CD4-positive, alpha-beta memory T cell (primary cell): ENCODE results near the gene ODAD3. TPM values are rescaled to one million over a fixed set of nuclear protein-coding genes. Genes with fewer than 3 reads are reported as not detected.
"Not testable (repeated sequence)": the region's sequence is repeated elsewhere in the genome, so short reads cannot be mapped to it uniquely, and the experiment has no call there.

Experiments used
- CTCF ChIA-PET: fragments of 350-600 bp; sonication (Branson Sonifier 250); formaldehyde crosslinking; loops from one replicate; lab custom pipeline; 2021; ENCODE audit warnings: inconsistent platforms; ENCODE audit not compliant: partially characterized antibody; lab: Charles Lee
- POLR2A ChIA-PET: fragments of 350-600 bp; sonication (Branson Sonifier 250); formaldehyde crosslinking; loops from one replicate; lab custom pipeline; 2021; ENCODE audit not compliant: partially characterized antibody; lab: Charles Lee
- DNase-seq, 5 donors: peaks; one replicate each; pipeline versions ENCODE4 v3.0.0 to v3.0.0-alpha.2; 2020 to 2022; ENCODE audit warnings: mixed read lengths in 1 of 5
- H3K27ac ChIP-seq: one replicate; pipeline ENCODE4 v1.7.0; 2013; ENCODE audit warnings: low read depth, low read length
- H3K27me3 ChIP-seq: 2 replicates; pipeline ENCODE4 v1.7.0; 2013; ENCODE audit warnings: mild to moderate bottlenecking, low read length, moderate library complexity; ENCODE audit not compliant: insufficient read depth
- H3K36me3 ChIP-seq: 2 replicates; pipeline ENCODE4 v1.7.0; 2013; ENCODE audit warnings: mild to moderate bottlenecking, low read length, moderate library complexity; ENCODE audit not compliant: insufficient read depth
- H3K4me1 ChIP-seq: 2 replicates; pipeline ENCODE4 v1.7.0; 2013; ENCODE audit warnings: mild to moderate bottlenecking, low read length, moderate library complexity; ENCODE audit not compliant: insufficient read depth
- H3K4me3 ChIP-seq, 2 donors: one replicate each; pipeline ENCODE4 v1.7.0; 2013; ENCODE audit warnings: low read length in 2 of 2, mild to moderate bottlenecking in 1 of 2
- H3K9me3 ChIP-seq, 2 donors: one replicate each; pipeline ENCODE4 v1.7.0; 2013; ENCODE audit warnings: low read length in 2 of 2, control low read depth in 1 of 2; ENCODE audit not compliant: control insufficient read depth in 1 of 2
- H3K27ac Mint-ChIP-seq, 7 donors: one replicate each; pipeline ENCODE4 v1.8.0; 2020 to 2021; ENCODE audit warnings: mixed read lengths in 7 of 7, mild to moderate bottlenecking in 6 of 7, inconsistent platforms in 3 of 7, moderate library complexity in 3 of 7
- H3K27me3 Mint-ChIP-seq, 2 donors: one replicate each; pipeline ENCODE4 v1.8.0; 2020 to 2021; ENCODE audit warnings: mixed read lengths in 2 of 2
- H3K36me3 Mint-ChIP-seq, 2 donors: one replicate each; pipeline ENCODE4 v1.8.0; 2020 to 2021; ENCODE audit warnings: mixed read lengths in 2 of 2, inconsistent platforms in 1 of 2, mild to moderate bottlenecking in 1 of 2
- H3K4me1 Mint-ChIP-seq, 4 donors: one replicate each; pipeline ENCODE4 v1.8.0; 2020 to 2021; ENCODE audit warnings: mixed read lengths in 4 of 4, mild to moderate bottlenecking in 1 of 4
- H3K4me3 Mint-ChIP-seq, 8 donors: one replicate each; pipeline ENCODE4 v1.8.0; 2020 to 2021; ENCODE audit warnings: mixed read lengths in 8 of 8, mild to moderate bottlenecking in 7 of 8, moderate library complexity in 6 of 8, inconsistent platforms in 3 of 8
- H3K9me3 Mint-ChIP-seq, 8 donors: one replicate each; pipeline ENCODE4 v1.8.0; 2020 to 2021; ENCODE audit warnings: mixed read lengths in 8 of 8, mild to moderate bottlenecking in 5 of 8, inconsistent platforms in 3 of 8, moderate library complexity in 1 of 8
- intact Hi-C: fragments of 100-400 bp; cut with micrococcal nuclease; formaldehyde crosslinking; loops from one replicate; pipeline ENCODE4 v1.15.1; 2023
- polyA plus RNA-seq, 2 donors: library from polyadenylated mRNA; unstranded; fragments of 300-500 nt; fragmentation: Illumina TruSeq; gene quantifications; one replicate each; pipeline ENCODE4 v1.2.3, GENCODE V29; 2021
- total RNA-seq, 2 experiments: library from RNA; stranded (reverse); gene quantifications; one replicate each; pipeline ENCODE4 v1.2.3, GENCODE V29; 2021

The ODAD3 gene
- total and polyA plus RNA-seq, 4 experiments from 2014 or later = not detected

- Mint-ChIP-seq H3K9me3 (no peaks in the 10 kb centered on the region), H3K36me3 (no peaks in the 10 kb centered on the region)
These were observed 18.4 kb downstream of the ODAD3 start for GRCh38 chr19:11416346-11417052.

DNA sequence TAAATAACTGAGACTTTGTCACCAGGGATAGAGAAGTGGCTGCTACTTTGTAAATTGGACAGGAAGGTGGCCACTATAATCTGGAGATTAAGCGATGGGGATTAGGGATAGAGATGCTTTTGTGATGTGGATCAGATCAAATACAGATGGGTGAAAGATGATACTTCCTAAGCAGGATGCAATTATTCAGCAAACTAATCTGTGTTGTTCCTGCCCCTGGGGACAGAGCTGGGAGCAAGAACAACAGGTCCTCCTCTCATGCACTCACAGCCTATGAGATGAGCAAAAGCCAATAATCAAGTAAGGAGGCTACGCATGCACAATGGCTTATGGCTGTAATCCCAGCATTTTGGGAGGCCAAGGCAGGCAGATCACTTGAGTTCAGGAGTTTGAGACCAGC, 20.4 kb downstream of the ODAD3 start:
- intact Hi-C loops = no loop called here
- Mint-ChIP-seq H3K27me3 (peaks cover 18 to 24% of the 10 kb centered on the region in 2 donors), H3K36me3 (no peaks in the 10 kb centered on the region), H3K27ac (no peak overlapping the region), H3K4me3 (no peak overlapping the region), H3K4me1 (peaks cover 2 to 9% (median 3%) of the 10 kb centered on the region in 4 donors), H3K9me3 (no peaks in the 10 kb centered on the region)
- no peak overlapping the region for H3K27ac ChIP-seq
- no peak overlapping the region for H3K4me3 ChIP-seq
- POLR2A ChIA-PET = no interaction called here
- peaks cover 9% of the 10 kb centered on the region for H3K4me1 ChIP-seq
- no peaks in the 10 kb centered on the region for H3K9me3 ChIP-seq
- H3K27me3 ChIP-seq = peaks cover 2% of the 10 kb centered on the region
- CTCF ChIA-PET = no interaction called here
- DNase-seq = no peak
- H3K36me3 ChIP-seq = no peaks in the 10 kb centered on the region

More at GRCh38 chr19:11416346-11417052, 18.4 kb downstream of the ODAD3 start:
- Histone ChIP-seq H3K4me1 (peaks cover 23% of the 10 kb centered on the region), H3K27ac (no peak overlapping the region), H3K4me3 (no peak overlapping the region), H3K27me3 (peaks cover 18% of the 10 kb centered on the region), H3K9me3 (no peaks in the 10 kb centered on the region), H3K36me3 (no peaks in the 10 kb centered on the region)
- POLR2A ChIA-PET = no interaction called here
- Mint-ChIP-seq H3K27ac (no peak overlapping the region), H3K27me3 (peaks cover 22 to 31% of the 10 kb centered on the region in 2 donors), H3K4me3 (no peak overlapping the region), H3K4me1 (peaks cover 12 to 23% (median 15%) of the 10 kb centered on the region in 4 donors)
- DNase-seq = no peak
- CTCF ChIA-PET = interaction anchor here (1.5 kb wide), 1 partner anchor 33 kb away, joined by 4 read pairs; the partner anchor contains the start of gene EPOR
- intact Hi-C loops = no loop called here

- CTCF ChIA-PET = interaction anchor here (0.9 to 1.3 kb wide), 2 partner anchors 28 to 30 kb away, joined by 3 read pairs; no protein-coding TSS in a partner anchor
- Mint-ChIP-seq H3K4me1 (no peaks in the 10 kb centered on the region), H3K27ac (no peak overlapping the region), H3K27me3 (peaks cover 16 to 18% of the 10 kb centered on the region in 2 donors), H3K4me3 (no peak overlapping the region), H3K9me3 (no peaks in the 10 kb centered on the region), H3K36me3 (no peaks in the 10 kb centered on the region)
- no peak overlapping the region for H3K27ac ChIP-seq
- no peaks in the 10 kb centered on the region for H3K9me3 ChIP-seq
- no peaks in the 10 kb centered on the region for H3K36me3 ChIP-seq
- no peaks in the 10 kb centered on the region for H3K4me1 ChIP-seq
- intact Hi-C loops = no loop called here
- no peak overlapping the region for H3K4me3 ChIP-seq
- no peak for DNase-seq
- POLR2A ChIA-PET = no interaction called here
- no peaks in the 10 kb centered on the region for H3K27me3 ChIP-seq
These were observed 24.2 kb downstream of the ODAD3 start for GRCh38 chr19:11410682-11411081.

- intact Hi-C loops = no loop called here
- Mint-ChIP-seq H3K27me3 (peaks cover 16 to 18% of the 10 kb centered on the region in 2 donors), H3K4me1 (no peaks in the 10 kb centered on the region), H3K4me3 (no peak overlapping the region), H3K9me3 (no peaks in the 10 kb centered on the region), H3K36me3 (no peaks in the 10 kb centered on the region), H3K27ac (no peak overlapping the region)
- no peaks in the 10 kb centered on the region for H3K27me3 ChIP-seq
- no peak overlapping the region for H3K27ac ChIP-seq
- no peak overlapping the region for H3K4me3 ChIP-seq
- ChIA-PET CTCF (no interaction called here), POLR2A (no interaction called here)
- no peaks in the 10 kb centered on the region for H3K9me3 ChIP-seq
- H3K4me1 ChIP-seq = no peaks in the 10 kb centered on the region
- DNase-seq = no peak
- no peaks in the 10 kb centered on the region for H3K36me3 ChIP-seq
These were observed 26.3 kb downstream of the ODAD3 start for GRCh38 chr19:11408591-11408990.

- H3K27ac Mint-ChIP-seq, POLR2A ChIA-PET, H3K27ac ChIP-seq, H3K9me3 Mint-ChIP-seq, H3K9me3 ChIP-seq, DNase-seq, H3K36me3 ChIP-seq, H3K4me3 ChIP-seq, H3K4me1 Mint-ChIP-seq, H3K4me3 Mint-ChIP-seq, H3K36me3 Mint-ChIP-seq, H3K4me1 ChIP-seq, H3K27me3 ChIP-seq: not testable (repeated sequence)
- intact Hi-C loops = loop anchor here (1.0 kb wide), 1 partner anchor 112 kb away; no protein-coding TSS in a partner anchor
- CTCF ChIA-PET = interaction anchor here (1.4 to 4.1 kb wide), 2 partner anchors 26 to 113 kb away, joined by 4 to 20 read pairs; no protein-coding TSS in a partner anchor
- peaks cover 16 to 18% of the 10 kb centered on the region in 2 donors for H3K27me3 Mint-ChIP-seq
These were observed 28.2 kb downstream of the ODAD3 start for GRCh38 chr19:11406703-11407236.

GRCh38 chr19:11405846-11406643, 28.9 kb downstream of the ODAD3 start:
- no peak overlapping the region for H3K27ac Mint-ChIP-seq
- CTCF ChIA-PET = interaction anchor here (0.7 to 4.1 kb wide), 4 partner anchors 16 to 139 kb away, joined by 3 to 20 read pairs (median 3); no protein-coding TSS in a partner anchor
- DNase-seq = no peak
- no peak overlapping the region for H3K4me3 Mint-ChIP-seq
- no peaks in the 10 kb centered on the region for H3K27me3 ChIP-seq
- H3K4me1 Mint-ChIP-seq = no peaks in the 10 kb centered on the region
- H3K9me3 Mint-ChIP-seq = no peaks in the 10 kb centered on the region
- no peak overlapping the region for H3K4me3 ChIP-seq
- no peaks in the 10 kb centered on the region for H3K36me3 ChIP-seq
- peaks cover 13 to 15% of the 10 kb centered on the region in 2 donors for H3K27me3 Mint-ChIP-seq
- H3K4me1 ChIP-seq = no peaks in the 10 kb centered on the region
- H3K27ac ChIP-seq = no peak overlapping the region
- POLR2A ChIA-PET = no interaction called here
- intact Hi-C loops = loop anchor here (1.0 kb wide), 1 partner anchor 112 kb away; no protein-coding TSS in a partner anchor
- no peaks in the 10 kb centered on the region for H3K36me3 Mint-ChIP-seq
- no peaks in the 10 kb centered on the region for H3K9me3 ChIP-seq
